GM18951 (cell line): ENCODE data around the gene TBC1D22A.
"Not testable (repeated sequence)": the region's sequence is repeated elsewhere in the genome, so short reads cannot be mapped to it uniquely, and the experiment has no call there.

ENCODE experiments used
- POLR2A ChIP-seq: IDR thresholded peaks from 4 replicates; pipeline ENCODE4 v1.6.1; 2011; ENCODE audit warnings: mild to moderate bottlenecking; ENCODE audit not compliant: insufficient read length, insufficient read depth; ENCODE audit errors: extremely low read depth
- in situ Hi-C: fragments of 300-500 bp; cut with MboI; formaldehyde crosslinking; loops from one replicate; pipeline ENCODE4 v1.12.0; 2022; ENCODE audit warnings: low sequenced_read_pairs, mixed read lengths, inconsistent platforms; ENCODE audit not compliant: unreplicated experiment

TBC1D22A gene

DNA sequence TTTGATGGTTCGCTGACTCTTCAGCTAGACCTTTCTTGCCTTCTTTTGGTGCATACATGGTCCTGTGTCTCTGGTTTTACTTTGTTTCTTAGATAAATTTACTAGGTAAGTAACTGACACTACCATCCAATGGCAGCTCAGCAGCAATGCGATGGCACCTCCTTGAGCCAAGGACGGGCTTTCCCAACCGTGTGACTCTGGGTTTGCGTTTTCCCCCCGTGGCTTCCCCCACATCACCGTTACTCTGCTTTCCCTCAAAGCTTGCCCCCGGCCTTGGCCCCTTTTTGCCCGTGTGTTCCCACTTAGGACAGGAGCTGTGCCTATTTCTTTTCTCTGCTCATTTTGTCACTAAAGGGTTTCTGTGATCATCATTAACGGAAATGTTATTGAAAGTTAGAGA lies 41.5 kb downstream of the TBC1D22A start:
- in situ Hi-C loops, result no loop called here
- no peak for TF ChIP-seq POLR2A

DNA sequence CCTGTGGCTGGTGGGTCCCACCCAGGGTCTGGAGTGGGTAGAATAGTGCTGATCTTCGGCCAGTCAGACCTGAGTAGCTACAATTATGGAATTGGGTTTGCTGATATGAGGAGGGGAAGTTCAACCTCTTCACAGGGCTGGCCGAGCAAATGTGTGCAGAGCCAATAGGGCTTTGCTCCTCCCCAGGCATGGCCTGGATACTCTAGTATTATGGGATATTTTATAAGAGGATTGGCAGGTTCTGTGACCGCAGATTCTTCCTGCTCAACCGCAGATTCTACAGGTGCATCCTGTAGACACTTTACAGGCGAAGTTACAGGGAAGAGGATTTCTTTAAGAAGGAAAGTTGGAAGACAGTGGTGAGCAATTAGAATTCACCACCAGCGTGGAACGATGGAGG lies 44.3 kb downstream of the TBC1D22A start:
- in situ Hi-C loops, result no loop called here
- TF ChIP-seq POLR2A, result no peak

GRCh38 chr22:46807458-46807857 lies 45.0 kb downstream of the TBC1D22A start:
- no peak for TF ChIP-seq POLR2A
- in situ Hi-C loops, result no loop called here

- TF ChIP-seq POLR2A, result no peak
- in situ Hi-C loops, result no loop called here
Observed at GRCh38 chr22:46809153-46809885, 46.9 kb downstream of the TBC1D22A start.

- in situ Hi-C loops, result no loop called here
- no peak for TF ChIP-seq POLR2A
Observed at GRCh38 chr22:46810856-46811786, 48.7 kb downstream of the TBC1D22A start.

- in situ Hi-C loops, result no loop called here
- no peak for TF ChIP-seq POLR2A
Observed at GRCh38 chr22:46812034-46812605, 49.7 kb downstream of the TBC1D22A start.

GRCh38 chr22:46812788-46813187 lies 50.3 kb downstream of the TBC1D22A start:
- in situ Hi-C loops, result no loop called here
- no peak for TF ChIP-seq POLR2A

DNA sequence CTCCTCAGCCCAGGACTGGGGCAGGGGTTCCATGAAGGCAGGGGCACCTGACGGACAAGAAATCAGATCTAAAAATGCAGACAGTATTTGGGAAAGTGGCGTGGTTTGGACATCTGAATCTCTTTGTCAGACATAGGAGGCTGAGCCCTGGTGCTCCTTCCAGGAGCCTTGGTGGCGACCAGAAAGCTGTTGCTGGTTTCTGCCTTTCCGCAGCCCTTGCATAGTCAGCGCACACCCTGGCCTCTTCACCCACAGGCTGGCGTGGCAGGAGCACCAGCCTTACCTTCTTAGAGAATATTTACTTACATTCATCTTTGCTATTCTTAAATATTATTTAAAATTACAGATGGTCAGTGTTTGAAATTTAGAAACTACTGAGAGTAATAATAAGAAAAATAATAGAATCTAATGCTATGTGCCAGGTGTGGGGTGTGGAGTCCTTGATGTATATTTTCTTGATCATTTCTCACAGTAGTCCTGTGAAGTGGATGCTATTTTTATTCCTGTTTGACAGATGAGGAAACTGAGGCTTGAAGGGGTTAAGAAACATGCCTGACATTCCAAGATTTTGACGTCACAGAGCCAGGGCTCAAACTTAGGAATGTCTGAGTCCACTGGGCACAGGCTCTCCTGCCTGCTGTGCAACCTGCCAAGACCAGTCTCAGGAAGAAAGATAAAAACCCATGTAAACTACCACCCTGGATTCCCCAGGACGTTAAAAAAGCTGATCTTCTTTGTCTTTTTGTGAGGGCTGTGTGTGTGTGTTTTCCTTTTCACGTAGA lies 51.6 kb downstream of the TBC1D22A start:
- TF ChIP-seq POLR2A, result no peak
- in situ Hi-C loops, result no loop called here

GRCh38 chr22:46815132-46815531 lies 52.7 kb downstream of the TBC1D22A start:
- TF ChIP-seq POLR2A, result no peak
- in situ Hi-C loops, result no loop called here

DNA sequence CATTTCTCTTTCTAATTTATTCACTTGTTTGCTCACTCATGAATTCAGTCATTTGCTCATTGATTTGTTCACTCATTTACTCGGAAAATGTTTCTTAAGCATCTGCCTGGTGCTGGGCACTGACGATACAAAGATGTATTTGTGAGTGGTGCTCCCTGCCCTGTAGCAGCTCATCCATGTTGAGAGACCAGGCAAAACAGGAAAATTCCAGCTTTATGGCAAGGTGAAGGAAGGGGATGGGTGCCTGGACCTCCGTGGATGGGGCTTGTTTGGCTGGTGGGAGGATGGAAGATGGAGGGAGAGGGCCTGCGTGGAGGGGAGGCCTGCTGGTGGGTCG lies 53.1 kb downstream of the TBC1D22A start:
- TF ChIP-seq POLR2A, result no peak
- in situ Hi-C loops, result no loop called here

DNA sequence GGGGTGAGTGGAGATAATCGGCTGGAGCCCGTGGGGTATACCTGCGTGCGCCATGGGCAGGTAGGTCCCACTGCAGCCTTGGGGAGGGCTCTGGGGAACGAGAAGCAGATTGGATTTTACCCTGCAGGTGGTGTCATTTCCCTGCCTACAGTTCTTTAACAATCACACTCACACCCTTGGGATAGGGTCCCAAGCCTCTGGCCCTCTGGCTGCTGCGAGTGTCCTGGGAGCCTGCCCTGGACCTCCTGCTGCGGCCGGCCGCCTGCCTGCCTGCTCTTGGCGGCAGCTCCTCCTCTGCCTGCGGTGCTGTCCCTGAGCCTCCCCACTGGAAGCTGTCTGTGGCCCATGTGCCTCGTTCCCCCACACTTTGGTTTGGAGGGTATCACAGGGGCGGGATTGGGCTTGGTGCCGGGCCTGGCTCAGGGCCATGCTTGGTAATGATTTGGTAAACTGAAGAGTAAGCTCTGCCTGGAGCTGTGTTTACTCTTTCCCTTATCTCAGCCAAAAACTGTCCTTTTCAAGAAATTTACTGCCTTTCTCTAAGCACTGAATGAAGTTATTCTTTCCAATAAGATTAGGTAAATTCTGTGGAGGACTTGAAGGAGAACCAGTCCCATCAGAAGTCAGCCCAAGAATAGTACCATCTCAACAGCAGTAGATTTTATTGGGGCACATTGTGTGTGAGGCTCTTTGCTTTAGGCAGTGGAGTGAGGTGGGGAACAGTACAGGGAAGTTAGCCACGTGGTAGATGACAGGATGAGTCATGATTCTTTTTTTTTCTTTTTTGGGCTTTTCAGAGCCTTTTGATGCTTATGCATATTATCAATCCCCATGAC lies 53.7 kb downstream of the TBC1D22A start:
- no peak for TF ChIP-seq POLR2A
- in situ Hi-C loops, result no loop called here

GRCh38 chr22:46817390-46817789 lies 54.9 kb downstream of the TBC1D22A start:
- in situ Hi-C loops, result not testable (repeated sequence)
